Mammary epithelial cell (primary cell): Measurements from ENCODE around the gene TMCC1.

ENCODE experiments used
- CTCF ChIP-seq, 2 donors: IDR thresholded peaks in 1 of 2; conservative IDR thresholded peaks in 1 of 2; 2 replicates each; pipeline ENCODE4 v1.5.1; 2011 to 2012; ENCODE audit warnings: inconsistent platforms in 2 of 2, low read length in 2 of 2, mild to moderate bottlenecking in 2 of 2, control low read depth in 1 of 2, low read depth in 1 of 2; ENCODE audit not compliant: insufficient read depth in 1 of 2; ENCODE audit errors: extremely low read depth in 1 of 2
- EZH2 ChIP-seq: IDR thresholded peaks from 2 replicates; pipeline ENCODE4 v1.6.1; 2012; ENCODE audit warnings: low read length, inconsistent platforms, borderline replicate concordance

GRCh38 chr3:129619726-129620162 is 273.8 kb downstream of the TMCC1 start:
- TF ChIP-seq CTCF (conservative IDR thresholded peaks at IDR 0.05 in 1 of 2, IDR thresholded peaks at IDR 0.05 in 1 of 2; ENCODE audit: extremely low read depth in 1 of 2, insufficient read depth in 1 of 2, low read depth in 1 of 2, low read length in 2 of 2): no peak
- no peak for TF ChIP-seq EZH2
